Activated gamma-delta T cell treated with anti-CD3 and anti-CD28 coated beads, Interleukin-2, amount 50 U/mL, for 16 hours (primary cell): ENCODE measurements around the gene G6PC3.
"Not testable (repeated sequence)": the region's sequence is repeated elsewhere in the genome, so short reads cannot be mapped to it uniquely, and the experiment has no call there.

Source experiments
- DNase-seq: peaks from one replicate; pipeline ENCODE4 v3.0.0-alpha.2; 2020; ENCODE audit warnings: low read depth

The G6PC3 gene

GRCh38 chr17:44082256-44082927 lies 11.9 kb downstream of the G6PC3 start:
- DNase-seq: no peak

DNA sequence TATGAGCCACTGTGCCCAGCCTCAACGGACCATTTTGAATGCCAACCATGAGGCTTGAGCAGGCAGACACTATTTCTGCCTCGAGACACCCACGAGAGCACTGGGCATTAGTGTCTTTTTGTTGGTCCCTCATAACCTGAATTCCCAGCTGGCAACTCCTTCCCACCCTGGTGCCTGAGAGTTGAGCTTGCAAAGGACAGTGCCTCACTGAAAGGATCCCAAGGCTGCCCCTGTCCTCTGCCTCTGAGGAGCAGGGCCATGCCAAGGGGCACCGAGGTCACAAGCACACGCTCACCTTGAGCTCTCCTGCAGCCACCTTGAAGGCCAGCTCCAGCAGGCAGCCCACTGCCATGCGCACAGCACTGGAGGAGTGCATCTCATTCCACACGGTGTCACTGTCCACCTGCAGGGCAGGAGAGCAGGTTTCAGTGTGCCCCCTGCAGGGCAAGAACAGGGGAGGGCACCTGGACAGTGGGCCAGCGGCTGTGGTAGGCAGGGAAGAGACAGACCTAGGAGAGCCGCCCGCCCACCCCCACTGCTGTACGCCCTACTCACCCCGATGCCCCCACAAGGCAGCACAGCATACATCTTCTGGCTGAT lies 12.8 kb downstream of the G6PC3 start:
- DNase-seq: no peak

- DNase-seq: no peak
These were observed 13.6 kb downstream of the G6PC3 start for GRCh38 chr17:44084131-44084538.

DNA sequence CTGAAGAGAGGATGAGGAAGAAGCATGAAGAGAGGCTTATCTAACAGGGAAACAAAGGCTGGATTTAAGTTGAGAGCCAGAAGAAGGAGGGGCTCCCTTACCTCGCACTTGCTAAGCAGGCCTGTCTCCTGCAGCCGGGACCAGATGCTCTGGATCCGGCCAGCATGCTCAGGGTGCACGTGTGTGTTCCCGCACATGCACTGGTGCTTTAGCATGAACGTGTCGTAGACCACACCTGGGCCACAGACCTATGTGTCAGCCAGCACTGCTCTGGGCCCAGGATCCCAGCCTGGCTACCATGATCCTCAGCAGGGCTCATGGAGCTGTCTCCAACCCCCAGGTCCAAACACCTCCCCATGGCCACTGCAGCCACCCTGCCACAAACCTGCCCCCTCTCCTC lies 14.4 kb downstream of the G6PC3 start:
- no peak for DNase-seq

GRCh38 chr17:44085908-44086307 lies 15.4 kb downstream of the G6PC3 start:
- no peak for DNase-seq

DNA sequence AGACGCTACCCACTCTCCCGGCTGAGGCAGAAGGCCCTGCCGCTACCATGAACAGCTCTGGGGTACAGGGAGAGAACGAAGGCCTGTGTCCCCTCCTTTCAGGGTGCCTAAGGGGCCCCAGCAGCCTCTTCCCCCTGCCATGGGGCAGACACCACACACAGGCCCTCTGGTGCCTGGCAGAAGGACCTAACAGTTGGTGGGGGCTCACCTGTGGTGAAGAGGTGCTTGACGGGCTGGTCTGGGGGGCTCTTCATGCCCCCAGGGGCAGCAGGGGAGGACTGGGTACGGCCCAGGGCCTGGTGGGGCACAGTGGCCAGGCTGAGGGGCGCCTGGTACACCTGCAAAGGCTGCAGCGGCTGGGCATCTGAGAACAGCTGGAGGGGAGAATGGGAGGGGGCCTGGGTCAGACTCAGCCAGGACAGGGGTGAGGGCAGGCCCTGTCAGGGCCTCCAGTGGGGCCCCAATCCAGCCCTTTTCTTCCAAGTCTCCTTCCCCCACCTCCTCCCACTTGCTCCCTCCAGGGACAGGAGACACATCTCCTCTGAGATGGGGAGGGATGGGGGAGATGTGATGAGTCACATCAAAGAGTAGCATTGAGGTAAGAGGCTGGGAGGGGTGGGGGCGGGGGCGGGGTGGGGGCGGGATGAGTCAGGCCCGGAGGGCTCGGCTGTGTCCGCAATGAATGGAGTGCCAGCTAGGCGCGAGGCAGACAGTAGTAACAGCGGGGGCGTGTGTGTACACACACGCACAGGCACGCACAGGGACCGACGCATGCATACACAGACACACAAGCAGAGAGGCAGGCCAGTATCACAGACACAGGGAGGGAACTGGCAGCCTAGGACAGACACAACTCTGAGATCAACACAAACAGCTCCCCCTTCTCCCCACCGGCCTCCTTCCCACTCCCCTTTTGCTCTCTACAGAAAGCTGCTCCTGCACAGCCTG lies 16.1 kb downstream of the G6PC3 start:
- DNase-seq: peak; percentile 26

DNA sequence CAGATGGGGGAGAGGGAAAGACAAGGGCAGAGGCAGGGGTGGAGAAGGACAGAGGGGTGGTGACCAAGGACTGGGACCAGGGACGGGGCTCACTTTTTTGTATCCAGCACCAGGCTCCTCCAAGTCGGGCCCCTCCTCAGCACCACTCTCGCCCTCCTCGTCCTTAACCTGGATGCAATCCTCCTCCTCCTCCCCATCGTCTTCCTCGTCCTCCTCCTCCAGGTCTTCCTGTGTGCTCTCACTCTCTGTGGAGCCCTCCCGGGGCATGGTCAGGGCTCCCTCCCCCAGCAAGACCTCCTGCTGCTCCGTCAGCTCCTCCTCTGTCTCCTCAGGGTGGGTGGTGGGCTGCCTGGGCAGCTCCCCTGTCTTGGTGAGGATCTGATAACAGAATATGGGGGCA lies 16.8 kb downstream of the G6PC3 start:
- no peak for DNase-seq

DNA sequence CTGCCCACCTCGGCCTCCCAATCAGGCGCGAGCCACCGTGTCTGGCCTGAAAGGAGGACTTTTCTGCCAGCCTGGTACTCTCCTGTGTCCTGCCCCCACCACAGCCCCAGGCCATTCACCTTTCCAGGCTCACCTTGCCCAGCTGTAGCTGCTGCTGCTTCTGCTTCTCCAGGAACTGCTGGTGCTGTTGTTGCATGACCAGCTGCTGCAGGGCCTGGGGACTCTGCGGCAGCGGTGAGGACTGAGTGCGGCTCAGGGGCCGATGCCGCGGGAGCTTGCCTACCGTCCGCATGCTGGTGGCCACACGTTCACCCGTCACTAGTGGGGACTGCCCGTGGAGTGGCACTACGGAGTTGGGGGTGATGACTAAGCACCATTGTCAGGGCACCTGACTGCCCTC lies 17.7 kb downstream of the G6PC3 start:
- DNase-seq: no peak

GRCh38 chr17:44091200-44091997 lies 20.9 kb downstream of the G6PC3 start:
- no peak for DNase-seq

GRCh38 chr17:44092051-44092450 lies 21.5 kb downstream of the G6PC3 start:
- no peak for DNase-seq

GRCh38 chr17:44093231-44093900 lies 22.8 kb downstream of the G6PC3 start:
- DNase-seq: no peak

DNA sequence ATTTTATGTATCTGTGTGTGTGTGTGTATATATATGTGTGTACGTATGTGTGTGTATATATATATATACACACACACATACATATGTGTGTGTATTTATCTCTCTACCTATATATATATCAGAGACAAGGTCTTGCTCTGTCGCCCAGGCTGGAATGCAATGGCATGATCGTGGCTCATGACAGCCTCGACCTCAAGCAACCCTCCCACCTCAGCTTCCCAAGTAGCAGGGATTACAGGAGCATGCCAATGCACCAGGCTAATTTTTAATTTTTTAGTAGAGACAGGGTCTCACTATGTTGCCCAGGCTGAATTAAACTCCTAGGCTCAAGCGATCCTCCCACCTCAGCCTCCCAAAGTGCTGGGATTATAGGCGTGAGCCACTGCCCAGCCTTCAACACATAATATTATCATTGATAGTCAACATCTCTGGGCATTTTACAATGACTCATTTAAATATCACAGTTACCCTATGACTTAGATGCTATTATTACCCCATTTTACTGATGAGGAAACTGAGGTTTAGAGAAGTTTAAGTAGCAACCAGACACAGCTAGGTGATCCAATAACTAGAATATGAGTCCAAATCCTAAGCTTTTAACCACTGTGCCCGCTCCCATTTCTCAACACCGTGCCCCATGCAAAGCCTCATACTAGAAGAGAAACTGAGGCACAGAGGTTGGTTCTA lies 24.3 kb downstream of the G6PC3 start:
- no peak for DNase-seq

GRCh38 chr17:44095388-44095646 lies 24.8 kb downstream of the G6PC3 start:
- DNase-seq: no peak

- DNase-seq: no peak
These were observed 25.3 kb downstream of the G6PC3 start for GRCh38 chr17:44095647-44096496.

- DNase-seq: no peak
These were observed 26.8 kb downstream of the G6PC3 start for GRCh38 chr17:44097110-44097958.

- DNase-seq: not testable (repeated sequence)
These were observed 31.3 kb downstream of the G6PC3 start for GRCh38 chr17:44101858-44102257.

- no peak for DNase-seq
These were observed 32.5 kb downstream of the G6PC3 start for GRCh38 chr17:44102849-44103622.

- no peak for DNase-seq
These were observed 34.9 kb downstream of the G6PC3 start for GRCh38 chr17:44105483-44105882.

- no peak for DNase-seq
These were observed 35.4 kb downstream of the G6PC3 start for GRCh38 chr17:44105941-44106340.
